Body of pancreas (tissue), 4 donors: ENCODE measurements around the gene MYBL2.

ENCODE experiments used
- CTCF ChIP-seq, 7 experiments: fragments of 450-650 bp in 4 of 7; fragments of 200-600 bp in 3 of 7; sonication (generic) in 3 of 7; IDR thresholded peaks; one replicate each; pipeline ENCODE4 v1.5.1; 2016 to 2019; ENCODE audit warnings: antibody characterized with exemption in 7 of 7
- POLR2A ChIP-seq, 3 donors: fragments of 450-650 bp; IDR thresholded peaks; one replicate each; pipeline ENCODE4 v1.6.1; 2016; ENCODE audit warnings: antibody characterized with exemption in 3 of 3, mild to moderate bottlenecking in 2 of 3

DNA sequence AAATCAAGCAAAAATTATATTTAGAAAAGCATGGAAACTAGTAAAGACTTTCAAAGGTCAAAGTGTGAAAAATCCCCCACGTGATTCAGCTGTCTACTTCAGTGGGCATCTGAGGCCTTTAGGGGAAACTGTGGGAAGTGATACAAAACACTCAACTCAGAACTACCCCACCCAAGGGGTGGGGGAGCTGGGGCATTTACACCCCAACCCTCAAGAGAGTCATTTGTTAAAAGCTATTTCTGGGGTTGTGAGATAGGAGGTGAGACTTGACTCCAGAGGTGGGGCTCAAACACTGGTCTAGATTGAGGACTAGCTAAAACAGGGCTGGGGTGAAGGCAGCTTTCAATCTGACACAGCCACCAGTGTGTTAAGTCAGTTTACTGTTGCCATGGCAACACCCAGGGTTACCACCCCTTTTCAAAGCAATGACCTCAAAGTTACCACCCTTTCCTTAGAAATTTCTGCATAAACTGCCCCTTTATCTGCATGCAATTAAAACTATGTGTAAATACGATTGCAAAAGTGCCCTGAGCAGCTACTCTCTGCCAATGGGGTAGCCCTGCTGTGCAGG lies 69.8 kb downstream of the MYBL2 start:
- no peak for TF ChIP-seq CTCF (IDR thresholded peaks at IDR 0.05)
- no peak for TF ChIP-seq POLR2A (IDR thresholded peaks at IDR 0.05)
